Ishikawa (cell line): ENCODE data around the gene NUCB1.

ENCODE experiments used
- CEBPB ChIP-seq: IDR thresholded peaks from 2 replicates; pipeline ENCODE4 v1.6.1; 2012
- CREB1 ChIP-seq: IDR thresholded peaks from 2 replicates; pipeline ENCODE4 v1.6.1; 2012; ENCODE audit warnings: low read depth
- EGR1 ChIP-seq: IDR thresholded peaks from 2 replicates; pipeline ENCODE4 v1.6.1; 2012
- EP300 ChIP-seq: IDR thresholded peaks from 2 replicates; pipeline ENCODE4 v1.6.1; 2012; ENCODE audit warnings: borderline replicate concordance
- FOXM1 ChIP-seq: IDR thresholded peaks from 2 replicates; pipeline ENCODE4 v1.6.1; 2012; ENCODE audit warnings: low read depth, borderline replicate concordance
- NFIC ChIP-seq: IDR thresholded peaks from 2 replicates; pipeline ENCODE4 v1.6.1; 2012
- RAD21 ChIP-seq: IDR thresholded peaks from 2 replicates; pipeline ENCODE4 v1.6.1; 2012; ENCODE audit warnings: low read depth
- TAF1 ChIP-seq: IDR thresholded peaks from 2 replicates; pipeline ENCODE4 v1.6.1; 2012; ENCODE audit warnings: low read depth, mild to moderate bottlenecking
- TCF12 ChIP-seq: IDR thresholded peaks from 2 replicates; pipeline ENCODE4 v1.6.1; 2012; ENCODE audit warnings: low read depth
- TEAD4 ChIP-seq: IDR thresholded peaks from 2 replicates; pipeline ENCODE4 v1.6.1; 2012
- YY1 ChIP-seq: IDR thresholded peaks from 2 replicates; pipeline ENCODE4 v1.6.1; 2012; ENCODE audit warnings: low read depth
- ZBTB7A ChIP-seq: IDR thresholded peaks from 2 replicates; pipeline ENCODE4 v1.6.1; 2012; ENCODE audit warnings: low read depth
- TF ChIP-seq, protein P1 (sequence below): IDR thresholded peaks from 2 replicates; pipeline ENCODE4 v1.6.1; 2012; ENCODE audit warnings: low read depth, mild to moderate bottlenecking
- TF ChIP-seq, protein P2 (sequence below): IDR thresholded peaks from 2 replicates; pipeline ENCODE4 v1.6.1; 2012
- TF ChIP-seq, protein P3 (sequence below): IDR thresholded peaks from 2 replicates; pipeline ENCODE4 v1.6.1; 2012

NUCB1 gene

GRCh38 chr19:48915757-48916156, 15.6 kb downstream of the NUCB1 start:
- TF ChIP-seq TAF1 (no peak), YY1 (no peak), CEBPB (no peak), NFIC (no peak), TEAD4 (no peak), TCF12 (no peak), ZBTB7A (no peak), EGR1 (no peak), RAD21 (no peak), FOXM1 (no peak), EP300 (no peak), CREB1 (no peak)
- TF ChIP-seq, protein P1, sequence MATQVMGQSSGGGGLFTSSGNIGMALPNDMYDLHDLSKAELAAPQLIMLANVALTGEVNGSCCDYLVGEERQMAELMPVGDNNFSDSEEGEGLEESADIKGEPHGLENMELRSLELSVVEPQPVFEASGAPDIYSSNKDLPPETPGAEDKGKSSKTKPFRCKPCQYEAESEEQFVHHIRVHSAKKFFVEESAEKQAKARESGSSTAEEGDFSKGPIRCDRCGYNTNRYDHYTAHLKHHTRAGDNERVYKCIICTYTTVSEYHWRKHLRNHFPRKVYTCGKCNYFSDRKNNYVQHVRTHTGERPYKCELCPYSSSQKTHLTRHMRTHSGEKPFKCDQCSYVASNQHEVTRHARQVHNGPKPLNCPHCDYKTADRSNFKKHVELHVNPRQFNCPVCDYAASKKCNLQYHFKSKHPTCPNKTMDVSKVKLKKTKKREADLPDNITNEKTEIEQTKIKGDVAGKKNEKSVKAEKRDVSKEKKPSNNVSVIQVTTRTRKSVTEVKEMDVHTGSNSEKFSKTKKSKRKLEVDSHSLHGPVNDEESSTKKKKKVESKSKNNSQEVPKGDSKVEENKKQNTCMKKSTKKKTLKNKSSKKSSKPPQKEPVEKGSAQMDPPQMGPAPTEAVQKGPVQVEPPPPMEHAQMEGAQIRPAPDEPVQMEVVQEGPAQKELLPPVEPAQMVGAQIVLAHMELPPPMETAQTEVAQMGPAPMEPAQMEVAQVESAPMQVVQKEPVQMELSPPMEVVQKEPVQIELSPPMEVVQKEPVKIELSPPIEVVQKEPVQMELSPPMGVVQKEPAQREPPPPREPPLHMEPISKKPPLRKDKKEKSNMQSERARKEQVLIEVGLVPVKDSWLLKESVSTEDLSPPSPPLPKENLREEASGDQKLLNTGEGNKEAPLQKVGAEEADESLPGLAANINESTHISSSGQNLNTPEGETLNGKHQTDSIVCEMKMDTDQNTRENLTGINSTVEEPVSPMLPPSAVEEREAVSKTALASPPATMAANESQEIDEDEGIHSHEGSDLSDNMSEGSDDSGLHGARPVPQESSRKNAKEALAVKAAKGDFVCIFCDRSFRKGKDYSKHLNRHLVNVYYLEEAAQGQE: no peak
- TF ChIP-seq, protein P2, sequence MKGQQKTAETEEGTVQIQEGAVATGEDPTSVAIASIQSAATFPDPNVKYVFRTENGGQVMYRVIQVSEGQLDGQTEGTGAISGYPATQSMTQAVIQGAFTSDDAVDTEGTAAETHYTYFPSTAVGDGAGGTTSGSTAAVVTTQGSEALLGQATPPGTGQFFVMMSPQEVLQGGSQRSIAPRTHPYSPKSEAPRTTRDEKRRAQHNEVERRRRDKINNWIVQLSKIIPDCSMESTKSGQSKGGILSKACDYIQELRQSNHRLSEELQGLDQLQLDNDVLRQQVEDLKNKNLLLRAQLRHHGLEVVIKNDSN: no peak
- TF ChIP-seq, protein P3, sequence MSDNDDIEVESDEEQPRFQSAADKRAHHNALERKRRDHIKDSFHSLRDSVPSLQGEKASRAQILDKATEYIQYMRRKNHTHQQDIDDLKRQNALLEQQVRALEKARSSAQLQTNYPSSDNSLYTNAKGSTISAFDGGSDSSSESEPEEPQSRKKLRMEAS: no peak

DNA sequence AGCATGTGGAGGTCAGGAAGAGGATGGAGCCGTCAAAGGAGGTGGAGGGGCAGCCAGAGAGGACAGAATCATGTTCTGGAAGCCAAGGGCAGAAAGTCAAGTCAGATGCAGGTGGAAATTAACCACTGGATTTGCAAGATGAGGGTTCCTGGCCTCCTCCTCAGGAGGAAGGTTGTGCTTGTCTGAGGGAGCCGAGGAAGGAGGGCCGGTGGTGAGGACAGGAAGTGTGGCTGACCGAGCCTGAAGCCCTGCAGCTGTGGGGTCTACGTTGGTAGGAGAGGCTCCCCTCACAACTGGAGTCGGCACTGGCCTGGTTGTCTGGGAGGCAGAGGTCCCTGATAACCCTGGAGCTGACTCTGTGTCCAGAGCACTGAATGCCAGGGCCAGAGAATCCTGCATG, 18.0 kb downstream of the NUCB1 start:
- TF ChIP-seq, protein P1: no peak
- TF ChIP-seq TAF1 (no peak), EGR1 (no peak), NFIC (no peak), CREB1 (no peak), CEBPB (no peak)
- TF ChIP-seq, protein P2: no peak

DNA sequence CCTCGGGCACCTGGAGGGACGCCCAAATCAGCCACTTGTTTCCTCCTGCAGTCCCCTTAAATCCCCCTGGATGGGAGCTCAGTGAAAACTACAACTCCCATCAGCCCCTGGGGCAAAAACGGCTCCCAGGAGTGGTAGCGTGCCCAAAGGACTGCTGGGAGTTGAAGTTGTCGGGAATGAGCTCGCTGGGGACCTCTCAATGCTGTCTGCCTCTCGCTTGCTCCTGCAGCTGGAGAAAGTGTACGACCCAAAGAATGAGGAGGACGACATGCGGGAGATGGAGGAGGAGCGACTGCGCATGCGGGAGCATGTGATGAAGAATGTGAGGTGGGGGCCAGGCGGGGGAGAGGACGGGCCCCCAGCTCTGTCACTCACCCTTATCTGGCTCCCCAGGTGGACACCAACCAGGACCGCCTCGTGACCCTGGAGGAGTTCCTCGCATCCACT, 18.7 kb downstream of the NUCB1 start:
- TF ChIP-seq EP300: no peak
- TF ChIP-seq, protein P2: no peak
- TF ChIP-seq NFIC: no peak
- no peak for TF ChIP-seq FOXM1
- no peak for TF ChIP-seq TAF1
- TF ChIP-seq CREB1: no peak

GRCh38 chr19:48920949-48921348, 20.8 kb downstream of the NUCB1 start:
- TF ChIP-seq EGR1 (no peak), TEAD4 (no peak), RAD21 (no peak), TCF12 (no peak), FOXM1 (no peak), TAF1 (no peak), CREB1 (no peak), CEBPB (no peak), YY1 (no peak), ZBTB7A (no peak)
- TF ChIP-seq, protein P1: no peak
- TF ChIP-seq, protein P3: no peak
- TF ChIP-seq, protein P2: no peak
